ENCODE results near the gene CRYGD. TPM values are rescaled to one million over a fixed set of nuclear protein-coding genes. Genes with fewer than 3 reads are reported as not detected.

Gene CRYGD
- total RNA-seq, 6 experiments from 2014 or later: not detected

DNA sequence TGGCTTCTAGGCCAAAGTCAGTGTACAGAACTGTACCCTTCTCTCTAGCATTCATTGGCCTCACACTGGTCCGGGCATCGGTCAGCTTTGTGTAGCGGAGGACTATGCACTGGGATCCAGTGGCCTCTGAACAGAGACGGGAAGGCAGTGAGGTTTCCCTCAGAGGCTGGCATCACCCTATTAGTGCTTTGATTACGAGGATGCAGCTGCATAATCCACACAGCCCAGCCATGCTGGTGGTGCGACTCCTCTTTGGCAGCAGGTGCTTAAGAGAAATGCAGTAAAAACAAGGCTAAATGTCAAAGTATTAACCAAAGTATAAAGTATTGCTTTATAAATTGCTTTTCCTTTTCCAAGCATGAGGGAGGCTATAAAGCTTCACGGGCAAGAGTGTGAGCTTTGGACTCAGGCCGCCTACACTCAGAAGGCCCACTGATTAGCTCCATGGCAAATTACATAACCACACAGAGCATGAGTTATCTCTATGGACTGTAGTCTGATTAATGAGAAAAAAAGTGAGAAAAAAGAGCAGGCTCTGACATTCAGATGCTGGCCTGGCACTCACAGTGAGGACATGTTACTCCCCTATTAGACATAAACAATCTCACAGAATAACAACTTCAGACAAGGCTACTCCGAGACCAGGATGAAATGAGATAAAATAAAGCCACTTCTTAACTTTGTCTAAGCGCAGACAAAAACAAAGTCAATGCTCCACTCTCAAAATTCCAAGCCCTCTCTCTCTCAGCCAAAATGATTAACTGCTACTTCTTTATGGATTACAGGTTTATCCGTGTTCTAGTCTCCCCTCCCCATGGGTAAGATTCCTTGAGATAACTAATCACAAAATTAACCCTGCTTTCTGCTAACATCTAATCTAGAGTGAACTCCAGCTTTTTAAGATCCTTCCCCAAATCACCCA lies 11.7 kb upstream of the CRYGD start:
- H3K4me1 Mint-ChIP-seq (ENCODE audit: low read depth): no peaks in the 10 kb centered on the region
- no peak for TF ChIP-seq CTCF (IDR thresholded peaks at IDR 0.05)
- peaks cover 8% of the 10 kb centered on the region for H3K27me3 Mint-ChIP-seq (ENCODE audit: insufficient read depth)
- peaks cover 9% of the 10 kb centered on the region for H3K36me3 Mint-ChIP-seq (ENCODE audit: low read depth)
- DNase-seq: no peak
- H3K27ac Mint-ChIP-seq: no peak overlapping the region
- H3K9me3 Mint-ChIP-seq: peaks cover 5% of the 10 kb centered on the region
- no peak overlapping the region for H3K4me3 Mint-ChIP-seq

DNA sequence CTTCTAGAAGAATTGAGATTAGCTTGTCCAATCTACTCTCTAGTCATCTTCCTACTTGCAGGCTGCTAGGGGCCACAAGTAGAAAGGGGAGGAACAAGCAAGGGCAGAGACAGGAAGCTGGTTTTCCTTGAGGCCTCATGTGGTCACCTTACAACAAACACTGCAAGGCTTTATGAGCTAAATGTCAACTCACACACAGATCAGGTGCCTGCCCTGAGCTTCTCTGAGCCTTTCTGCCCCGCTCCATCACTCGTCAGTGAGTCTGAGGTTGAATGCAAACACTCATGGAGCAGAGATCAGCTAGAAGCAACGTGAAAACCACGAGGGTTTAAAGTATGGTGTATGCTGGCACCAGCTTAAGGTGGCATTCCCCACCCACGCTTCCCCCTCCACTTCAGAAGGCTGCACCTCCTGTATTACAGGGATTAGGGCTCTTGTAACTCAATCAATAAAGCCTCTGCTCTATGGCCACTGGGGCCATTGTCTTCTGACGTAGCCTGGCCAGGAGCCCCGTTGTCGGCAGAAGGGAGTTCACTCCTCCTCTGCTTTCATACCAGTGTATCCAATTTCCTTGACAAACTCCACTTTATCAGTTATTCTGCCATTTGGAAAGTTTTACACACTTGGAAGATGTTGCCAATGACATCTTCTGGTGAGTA lies 10.7 kb upstream of the CRYGD start:
- H3K4me3 Mint-ChIP-seq: no peak overlapping the region
- H3K27me3 Mint-ChIP-seq (ENCODE audit: insufficient read depth): peaks cover 8% of the 10 kb centered on the region
- peaks cover 4% of the 10 kb centered on the region for H3K4me1 Mint-ChIP-seq (ENCODE audit: low read depth)
- no peak overlapping the region for H3K27ac Mint-ChIP-seq
- peaks cover 9% of the 10 kb centered on the region for H3K36me3 Mint-ChIP-seq (ENCODE audit: low read depth)
- peaks cover 5% of the 10 kb centered on the region for H3K9me3 Mint-ChIP-seq
- no peak for TF ChIP-seq CTCF (IDR thresholded peaks at IDR 0.05)
- DNase-seq: no peak

DNA sequence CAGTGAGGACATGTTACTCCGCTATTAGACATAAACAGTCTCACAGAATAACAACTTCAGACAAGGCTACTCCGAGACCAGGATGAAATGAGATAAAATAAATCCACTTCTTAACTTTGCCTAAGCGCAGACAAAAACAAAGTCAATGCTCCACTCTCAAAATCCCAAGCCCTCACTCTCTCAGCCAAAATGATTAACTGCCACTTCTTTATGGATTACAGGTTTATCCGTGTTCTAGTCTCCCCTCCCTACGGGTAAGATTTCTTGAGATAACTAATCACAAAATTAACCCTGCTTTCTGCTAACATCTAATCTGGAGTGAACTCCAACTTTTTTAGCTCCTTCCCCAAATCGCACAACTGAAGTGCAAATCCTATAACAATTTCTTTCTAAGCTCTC lies 6.4 kb upstream of the CRYGD start:
- no peak for TF ChIP-seq CTCF (IDR thresholded peaks at IDR 0.05)
- Mint-ChIP-seq H3K27ac (no peak overlapping the region), H3K4me3 (no peak overlapping the region), H3K36me3 (ENCODE audit: low read depth) (no peaks in the 10 kb centered on the region), H3K4me1 (ENCODE audit: low read depth) (peaks cover 9% of the 10 kb centered on the region), H3K9me3 (no peaks in the 10 kb centered on the region), H3K27me3 (ENCODE audit: insufficient read depth) (peaks cover 4% of the 10 kb centered on the region)
- no peak for DNase-seq

DNA sequence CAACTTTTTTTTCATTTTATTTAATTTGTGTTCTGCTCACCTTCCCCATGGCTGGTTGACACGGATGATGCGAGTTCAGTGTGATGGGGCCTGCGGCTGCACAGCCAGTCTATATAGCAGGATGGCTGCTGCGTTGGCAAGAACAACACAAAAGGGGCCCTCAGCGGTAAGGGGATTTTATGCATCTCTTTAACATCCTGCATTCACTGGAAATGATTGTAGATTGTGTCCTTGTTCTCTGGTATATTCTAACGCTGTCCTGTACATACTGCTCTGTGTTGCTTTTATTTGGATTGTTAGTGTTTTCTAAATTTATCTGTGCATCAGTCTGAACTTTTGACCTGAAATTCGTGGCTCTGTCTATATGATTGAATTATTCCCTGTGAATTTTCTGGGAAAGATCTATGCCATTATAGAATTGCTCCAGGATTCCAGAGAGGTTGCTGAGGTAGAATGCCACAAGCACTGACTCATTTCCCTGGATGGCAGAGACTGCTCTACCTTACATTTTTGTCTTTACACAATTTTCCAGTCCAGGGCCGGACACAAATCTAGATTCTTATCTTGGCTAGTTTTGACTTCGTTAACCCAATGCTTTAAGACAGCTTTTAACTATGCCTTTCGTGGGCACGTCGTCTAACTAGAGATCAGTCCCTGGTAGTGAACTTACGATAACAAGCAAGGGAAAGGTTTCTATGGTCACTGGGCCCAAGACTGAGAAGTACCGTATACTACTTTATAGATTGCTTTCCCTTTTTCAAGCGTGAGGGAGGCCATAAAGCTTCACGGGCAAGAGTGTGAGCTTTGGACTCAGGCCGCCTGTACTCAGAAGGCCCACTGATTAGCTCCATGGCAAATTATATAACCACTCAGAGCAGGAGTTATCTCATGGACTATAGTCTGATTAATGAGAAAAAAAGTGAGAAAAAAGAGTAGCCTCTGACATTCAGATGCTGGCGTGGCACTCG lies 5.7 kb upstream of the CRYGD start, which contains the start of gene CRYGC:
Gene CRYGC (minus strand): TSS at position 85 of the 968 bp plus-strand sequence. CDS start 36 bp downstream, at position 49.
- Mint-ChIP-seq H3K27me3 (ENCODE audit: insufficient read depth) (peaks cover 8% of the 10 kb centered on the region), H3K4me1 (ENCODE audit: low read depth) (peaks cover 9% of the 10 kb centered on the region), H3K27ac (no peak within 1 kb of the TSS), H3K36me3 (ENCODE audit: low read depth) (no peaks in the 10 kb centered on the region), H3K4me3 (no peak within 1 kb of the TSS), H3K9me3 (no peaks in the 10 kb centered on the region)
- DNase-seq: no peak
- TF ChIP-seq CTCF (IDR thresholded peaks at IDR 0.05): no peak

DNA sequence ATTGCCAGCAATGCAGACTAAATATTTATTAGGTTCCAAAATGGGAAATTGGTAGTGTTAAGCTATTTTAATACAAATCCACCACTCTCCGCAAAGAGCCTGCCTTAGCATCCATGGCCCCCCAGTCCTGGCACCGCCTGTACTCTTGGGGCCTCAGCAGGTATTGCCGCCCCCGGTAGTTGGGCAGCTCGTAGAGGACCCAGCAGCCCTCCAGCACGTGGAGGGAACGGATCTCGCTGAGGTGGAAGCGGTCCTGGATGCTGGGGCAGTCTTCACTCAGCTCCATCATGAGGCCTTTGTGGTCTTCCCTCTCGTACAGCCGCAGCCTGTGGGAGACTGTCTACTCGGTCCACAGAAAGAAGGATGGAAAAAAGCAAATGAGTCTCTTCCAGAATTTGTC lies 3.8 kb upstream of the CRYGD start:
- no peak for TF ChIP-seq CTCF (IDR thresholded peaks at IDR 0.05)
- Mint-ChIP-seq H3K4me1 (ENCODE audit: low read depth) (peaks cover 9% of the 10 kb centered on the region), H3K36me3 (ENCODE audit: low read depth) (no peaks in the 10 kb centered on the region), H3K9me3 (no peaks in the 10 kb centered on the region), H3K27me3 (ENCODE audit: insufficient read depth) (peaks cover 16% of the 10 kb centered on the region), H3K27ac (no peak overlapping the region), H3K4me3 (no peak overlapping the region)
- no peak for DNase-seq
